AG09319 (cell line): ENCODE results near the gene CHST3.

Source experiments
- DNase-seq: peaks from one replicate; pipeline ENCODE4 v3.0.0-alpha.2; 2010; ENCODE audit warnings: low read depth; ENCODE audit errors: extremely low read depth
- CTCF ChIP-seq: IDR thresholded peaks from 2 replicates; pipeline ENCODE4 v1.5.1; 2011; ENCODE audit warnings: low read depth, mild to moderate bottlenecking, inconsistent platforms, low read length, moderate library complexity

CHST3 gene

DNA sequence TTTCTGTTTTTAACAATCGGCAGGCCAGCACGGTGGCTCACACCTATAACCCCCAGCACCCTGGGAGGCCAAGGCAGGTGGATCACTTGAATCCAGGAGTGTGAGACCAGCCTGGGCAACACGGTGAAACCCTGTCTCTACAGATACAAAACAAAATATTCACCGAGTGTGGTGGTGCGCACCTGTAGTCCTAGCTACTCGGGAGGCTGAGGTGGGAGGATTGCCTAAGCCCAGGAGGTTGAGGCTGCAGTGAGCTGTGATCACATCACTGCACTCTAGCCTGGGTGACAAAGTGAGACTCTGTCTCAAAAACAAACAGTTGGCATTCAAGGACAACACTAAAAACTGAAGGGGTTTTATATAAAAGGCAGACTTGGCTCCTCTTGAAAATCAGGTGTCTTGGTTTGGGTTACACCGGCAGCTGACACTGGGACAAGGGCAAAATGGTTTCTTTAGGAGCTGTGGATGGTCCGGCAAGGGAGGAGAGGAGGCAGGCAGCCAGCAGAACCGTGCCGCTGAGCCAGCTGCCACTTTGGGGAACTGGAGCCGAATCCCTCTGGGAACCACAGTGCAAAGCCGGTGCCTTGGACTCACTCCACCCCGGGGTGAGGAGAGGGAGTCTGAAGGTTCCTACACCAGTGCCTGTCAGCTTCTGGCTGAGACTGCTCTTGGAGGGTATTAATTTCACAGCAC lies 52.6 kb downstream of the CHST3 start:
- no peak for TF ChIP-seq CTCF
- no peak for DNase-seq

- no peak for TF ChIP-seq CTCF
- no peak for DNase-seq
Measured at GRCh38 chr10:72019085-72019876, 55.1 kb downstream of the CHST3 start.

DNA sequence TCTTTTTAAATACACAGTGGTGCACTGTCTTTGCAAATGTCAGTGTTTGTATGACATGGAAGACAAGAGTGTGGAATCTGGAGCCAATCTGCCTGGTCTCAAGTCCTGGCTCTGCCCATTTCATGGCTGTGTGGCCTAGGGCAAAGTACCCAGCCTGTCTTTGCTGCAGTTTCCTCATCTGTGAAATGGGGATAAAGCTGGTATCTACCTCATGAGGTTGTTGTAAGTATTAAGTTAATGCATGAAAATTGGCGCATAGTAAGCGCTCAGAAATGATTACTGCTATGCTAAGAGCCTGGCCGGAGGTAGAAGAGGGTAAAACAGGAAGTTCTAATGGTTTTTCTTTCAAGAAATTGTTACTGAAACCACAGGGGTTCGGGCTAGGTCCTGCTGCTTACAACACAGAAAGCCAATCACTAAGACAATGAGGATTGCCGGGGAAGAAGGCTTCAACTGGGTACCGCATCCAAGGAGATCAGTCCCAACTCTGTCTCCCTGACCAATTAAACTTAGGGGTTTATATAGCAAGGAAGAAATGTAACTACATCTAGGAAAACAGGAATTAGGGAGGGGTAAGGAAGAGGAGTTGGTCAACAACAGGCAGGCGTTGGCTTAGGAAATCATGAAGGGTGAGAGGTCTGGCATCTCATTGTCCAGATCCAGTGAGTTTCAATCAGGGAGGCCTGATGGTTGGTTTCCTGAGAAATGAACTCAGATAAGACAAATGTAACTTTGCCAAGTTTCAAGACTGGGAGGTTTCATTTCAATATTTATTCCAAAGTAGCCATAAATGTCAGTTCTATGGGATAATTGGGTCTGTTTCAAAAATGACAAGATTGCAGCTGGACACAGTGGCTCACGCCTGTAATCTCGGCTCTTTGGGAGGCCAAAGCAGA lies 57.0 kb downstream of the CHST3 start:
- no peak for TF ChIP-seq CTCF
- no peak for DNase-seq

- no peak for TF ChIP-seq CTCF
Measured at GRCh38 chr10:72022228-72022627, 58.0 kb downstream of the CHST3 start.

DNA sequence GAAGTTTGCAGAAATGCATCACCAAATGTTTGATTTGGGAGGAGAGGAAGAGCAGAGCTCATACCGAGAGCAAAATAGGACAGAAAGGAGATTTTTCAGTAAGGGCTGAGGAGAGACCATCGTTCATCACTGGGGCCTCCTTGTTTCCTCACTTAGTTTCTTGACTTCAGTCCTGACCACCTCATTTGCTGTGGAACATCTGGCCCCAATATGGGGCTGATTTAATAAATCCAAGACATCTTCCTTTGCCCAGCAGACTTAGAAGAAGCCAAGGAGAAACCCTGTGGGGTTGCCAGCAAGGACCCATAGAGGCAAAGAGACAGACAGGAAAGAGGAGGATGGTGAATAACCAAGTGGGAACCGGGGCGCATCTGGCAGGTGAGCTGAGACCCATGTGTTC lies 60.4 kb downstream of the CHST3 start:
- TF ChIP-seq CTCF = no peak
- no peak for DNase-seq

More at GRCh38 chr10:72022228-72022627, 58.0 kb downstream of the CHST3 start:
- no peak for DNase-seq

- DNase-seq = no peak
- TF ChIP-seq CTCF = no peak
Measured at GRCh38 chr10:72025400-72025799, 61.2 kb downstream of the CHST3 start.

DNA sequence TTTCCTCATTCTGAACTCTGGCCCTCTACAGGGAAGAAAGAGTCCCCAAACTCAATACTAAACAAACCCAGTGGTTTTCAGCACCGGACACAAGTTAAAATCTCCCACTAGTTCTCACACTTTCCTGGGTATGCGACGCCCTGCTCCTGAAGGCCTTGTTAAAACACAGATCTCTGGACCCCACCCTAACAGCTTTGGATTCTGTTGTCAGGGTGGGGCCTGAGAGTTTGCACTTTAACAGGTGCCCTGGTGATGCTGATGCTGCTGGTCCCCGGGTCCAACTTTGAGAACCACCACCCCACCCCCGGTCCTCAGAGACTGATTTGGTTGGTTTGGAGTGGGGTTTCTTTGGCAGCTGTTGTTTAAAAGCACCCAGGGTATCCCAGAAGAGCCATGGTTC lies 61.6 kb downstream of the CHST3 start:
- no peak for DNase-seq
- no peak for TF ChIP-seq CTCF
